H1 (cell line): ENCODE results near the gene HOMER2. TPM values are rescaled to one million over a fixed set of nuclear protein-coding genes. Genes with fewer than 3 reads are reported as not detected.

ENCODE experiments used
- BCL11A ChIP-seq, 2 experiments: IDR thresholded peaks; one replicate each; pipeline ENCODE4 v1.6.1; 2011; ENCODE audit warnings: low read depth in 2 of 2, low read length in 2 of 2, mild to moderate bottlenecking in 2 of 2
- CTBP2 ChIP-seq: IDR thresholded peaks from 2 replicates; pipeline ENCODE4 v1.7.0; 2011; ENCODE audit warnings: borderline replicate concordance, mild to moderate bottlenecking, moderate library complexity, mixed read lengths, low read length; ENCODE audit not compliant: insufficient read depth, insufficient read length
- HDAC6 ChIP-seq: IDR thresholded peaks from one replicate; pipeline ENCODE4 v1.7.1; 2012; ENCODE audit warnings: low read depth, mild to moderate bottlenecking, inconsistent platforms, low read length, moderate library complexity
- POU5F1 ChIP-seq: IDR thresholded peaks from 2 replicates; pipeline ENCODE4 v1.6.1; 2011; ENCODE audit warnings: low read depth, mild to moderate bottlenecking, low read length, moderate library complexity
- RFX5 ChIP-seq: IDR thresholded peaks from 2 replicates; pipeline ENCODE4 v1.6.1; 2011; ENCODE audit warnings: low read depth, low read length, improper control_type of control experiment, borderline replicate concordance
- SP4 ChIP-seq: IDR thresholded peaks from 2 replicates; pipeline ENCODE4 v1.6.1; 2012; ENCODE audit warnings: low read length, inconsistent platforms
- TCF12 ChIP-seq: IDR thresholded peaks from 2 replicates; pipeline ENCODE4 v1.6.1; 2011; ENCODE audit warnings: low read depth, mild to moderate bottlenecking, low read length
- TEAD4 ChIP-seq: IDR thresholded peaks from 2 replicates; pipeline ENCODE4 v1.6.1; 2012; ENCODE audit warnings: low read depth, low read length, inconsistent platforms, mixed read lengths
- polyA plus RNA-seq, 7 experiments: library from polyadenylated mRNA; depleted of rRNA in 3 of 7; stranded (reverse) in 5 of 7; unstranded in 2 of 7; fragments of >200 nt in 5 of 7; fragments of 200-250 nt in 2 of 7; gene quantifications; 1 replicate in 5 of 7; 2 replicates in 1 of 7; 4 replicates in 1 of 7; pipeline versions ENCODE4 v1.2.1 to v1.2.3, GENCODE V29; 2011 to 2013; ENCODE audit warnings: missing spikeins in 2 of 7, mixed read lengths in 2 of 7
- total RNA-seq: library from RNA; stranded (reverse); fragmentation: NEBNext Ultra II Directional; extraction: Animal tissue kit (Norgen Biotek cat#: 25700); gene quantifications from 2 replicates; pipeline ENCODE4 v1.2.1, GENCODE V29; 2021

HOMER2 gene
- total and polyA plus RNA-seq, 2 of the 8 experiments (the other 6 are each of a cell fraction or from before 2014, with no cell fraction given), result 12.5 to 27.6 TPM

DNA sequence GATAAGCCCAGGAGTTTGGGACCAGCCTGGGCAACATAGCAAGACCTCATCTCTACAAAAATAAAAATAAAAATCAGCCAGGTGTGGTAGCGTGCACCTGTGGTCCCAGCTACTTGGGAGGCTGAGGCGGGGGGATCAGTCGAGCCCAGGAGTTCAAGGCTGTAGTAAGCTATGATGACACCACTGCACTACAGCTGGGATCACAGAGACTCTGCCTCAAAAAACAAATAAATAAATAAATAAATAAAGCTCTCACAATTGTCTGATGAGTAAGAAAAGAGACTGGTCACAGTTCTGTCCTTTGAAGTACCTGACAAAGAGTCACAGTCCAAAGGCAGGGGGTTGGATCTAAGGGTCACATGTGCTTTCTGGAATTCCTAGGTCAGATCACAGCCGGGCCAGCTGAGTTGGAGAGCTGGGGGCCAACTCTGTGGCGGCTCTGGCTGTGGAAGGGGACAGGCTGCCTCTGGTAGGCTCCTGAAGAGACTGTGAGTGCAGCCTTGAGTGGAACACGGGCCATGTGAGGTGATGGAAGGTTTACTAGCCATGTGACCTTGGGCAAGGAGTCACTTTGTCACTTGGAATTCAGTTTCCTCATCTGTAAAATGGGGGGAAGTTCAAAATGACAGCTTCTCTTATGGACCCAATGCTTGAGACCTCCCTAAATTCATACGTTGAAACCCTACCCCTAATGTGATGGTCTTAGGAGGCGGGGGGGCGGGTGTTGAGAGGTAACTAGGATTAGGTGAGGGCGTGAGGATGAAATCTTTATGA is 95.9 kb downstream of the HOMER2 start (continued):
- TF ChIP-seq CTBP2 (no peak), TCF12 (no peak), HDAC6 (no peak), TEAD4 (no peak), BCL11A (IDR thresholded peaks at IDR 0.05; ENCODE audit: low read depth in 2 of 2, low read length in 2 of 2) (no peak), RFX5 (no peak), SP4 (no peak), POU5F1 (no peak)
- TF ChIP-seq, all 59 proteins: peak for 0
